GM23338 (cell line): ENCODE measurements around the gene PRSS58. TPM values are rescaled to one million over a fixed set of nuclear protein-coding genes. Genes with fewer than 3 reads are reported as not detected.

Source experiments
- ATAC-seq: fragments of 200-7000 bp; cut with Tn5 transposase; 3 replicates; pipeline ENCODE4 v1.9.1; 2020
- DNase-seq: peaks from one replicate; pipeline ENCODE4 v3.0.0-alpha.2; 2015; ENCODE audit warnings: low spot score
- H2AFZ ChIP-seq: fragments of 200-600 bp; sonication (generic); 2 replicates; pipeline ENCODE4 v1.8.0; 2016; ENCODE audit warnings: antibody characterized with exemption, mild to moderate bottlenecking, moderate library complexity
- H3F3A ChIP-seq: fragments of 200-600 bp; sonication (generic); replicated peaks from 2 replicates; pipeline ENCODE4 v1.8.0; 2017; ENCODE audit warnings: antibody characterized with exemption, mixed run types, low read depth
- H3K27ac ChIP-seq: fragments of 200-600 bp; sonication (generic); 2 replicates; pipeline ENCODE4 v1.6.1; 2016; ENCODE audit warnings: low read depth
- H3K27me3 ChIP-seq: fragments of 200-600 bp; sonication (generic); 2 replicates; pipeline ENCODE4 v1.8.0; 2016; ENCODE audit warnings: mild to moderate bottlenecking, mixed run types, moderate library complexity; ENCODE audit not compliant: insufficient read depth
- H3K36me3 ChIP-seq: fragments of 200-600 bp; sonication (generic); 2 replicates; pipeline ENCODE4 v1.8.0; 2016; ENCODE audit warnings: mild to moderate bottlenecking; ENCODE audit not compliant: insufficient read depth
- H3K4me1 ChIP-seq: fragments of 200-600 bp; sonication (generic); 2 replicates; pipeline ENCODE4 v1.8.0; 2016; ENCODE audit warnings: mild to moderate bottlenecking, moderate library complexity; ENCODE audit not compliant: insufficient read depth
- H3K4me2 ChIP-seq: fragments of 200-600 bp; sonication (generic); 2 replicates; pipeline ENCODE4 v1.7.1; 2017; ENCODE audit warnings: mixed run types
- H3K4me3 ChIP-seq: fragments of 200-600 bp; sonication (generic); 2 replicates; pipeline ENCODE4 v1.6.1; 2016; ENCODE audit warnings: mixed run types
- H3K79me2 ChIP-seq: fragments of 200-600 bp; sonication (generic); replicated peaks from 2 replicates; pipeline ENCODE4 v1.8.0; 2017; ENCODE audit warnings: mild to moderate bottlenecking; ENCODE audit not compliant: insufficient read depth
- H3K9me2 ChIP-seq: fragments of 200-600 bp; sonication (generic); 2 replicates; pipeline ENCODE4 v1.8.0; 2017; ENCODE audit not compliant: insufficient read depth
- H4K20me1 ChIP-seq: fragments of 200-600 bp; sonication (generic); replicated peaks from 2 replicates; pipeline ENCODE4 v1.8.0; 2017; ENCODE audit warnings: mild to moderate bottlenecking; ENCODE audit not compliant: insufficient read depth
- H3K27ac Mint-ChIP-seq: 2 replicates; pipeline ENCODE4 v1.8.0; 2020; ENCODE audit warnings: inconsistent platforms, mild to moderate bottlenecking, moderate library complexity, mixed read lengths
- H3K27me3 Mint-ChIP-seq: 3 replicates; pipeline ENCODE4 v1.8.0; 2022; ENCODE audit warnings: low read depth, mild to moderate bottlenecking, moderate library complexity, mixed read lengths, inconsistent platforms; ENCODE audit not compliant: insufficient read depth, poor library complexity
- H3K36me3 Mint-ChIP-seq: 3 replicates; pipeline ENCODE4 v1.8.0; 2021; ENCODE audit warnings: low read depth, mild to moderate bottlenecking, inconsistent platforms, moderate library complexity, mixed read lengths
- H3K4me1 Mint-ChIP-seq: 3 replicates; pipeline ENCODE4 v1.8.0; 2020; ENCODE audit warnings: mild to moderate bottlenecking, inconsistent platforms, mixed read lengths
- H3K4me3 Mint-ChIP-seq: 3 replicates; pipeline ENCODE4 v1.8.0; 2021; ENCODE audit warnings: moderate library complexity, mild to moderate bottlenecking, inconsistent platforms, mixed read lengths
- H3K9me3 Mint-ChIP-seq: 3 replicates; pipeline ENCODE4 v1.8.0; 2020; ENCODE audit warnings: moderate library complexity, mild to moderate bottlenecking, inconsistent platforms, mixed read lengths
- CREB1 ChIP-seq: fragments of 250-450 bp; sonication (Bioruptor Pico); IDR thresholded peaks from 2 replicates; pipeline ENCODE4 v1.5.0; 2020; ENCODE audit warnings: low read depth, mild to moderate bottlenecking, moderate library complexity
- EZH2 ChIP-seq: fragments of 200-600 bp; sonication (generic); IDR thresholded peaks from one replicate; pipeline ENCODE4 v1.8.0; 2017; ENCODE audit warnings: antibody characterized with exemption, mild to moderate bottlenecking, low read depth; ENCODE audit not compliant: unreplicated experiment
- EZH2phosphoT487 ChIP-seq: fragments of 200-600 bp; sonication (generic); IDR thresholded peaks from one replicate; pipeline ENCODE4 v1.8.1; 2018; ENCODE audit warnings: antibody characterized with exemption; ENCODE audit not compliant: unreplicated experiment
- JUNB ChIP-seq: IDR thresholded peaks from one replicate; pipeline ENCODE4 v1.6.1; 2016; ENCODE audit warnings: antibody characterized with exemption; ENCODE audit not compliant: unreplicated experiment
- NANOG ChIP-seq: IDR thresholded peaks from 2 replicates; pipeline ENCODE4 v1.6.1; 2016; ENCODE audit warnings: antibody characterized with exemption, borderline replicate concordance
- POLR2AphosphoS5 ChIP-seq: IDR thresholded peaks from 2 replicates; pipeline ENCODE4 v1.6.1; 2016; ENCODE audit warnings: antibody characterized with exemption, low read depth
- STAT1 ChIP-seq: IDR thresholded peaks from one replicate; pipeline ENCODE4 v1.6.1; 2016; ENCODE audit warnings: antibody characterized with exemption; ENCODE audit not compliant: unreplicated experiment
- ZNF114 ChIP-seq: fragments of 250-450 bp; sonication (Bioruptor Pico); IDR thresholded peaks from 2 replicates; pipeline ENCODE4 v1.5.0; 2020; ENCODE audit warnings: mild to moderate bottlenecking, moderate library complexity
- ZNF331 ChIP-seq: fragments of 250-450 bp; sonication (Bioruptor Pico); IDR thresholded peaks from 2 replicates; pipeline ENCODE4 v1.5.0; 2020; ENCODE audit warnings: low read depth, mild to moderate bottlenecking, moderate library complexity
- polyA plus RNA-seq: library from polyadenylated mRNA; unstranded; fragments of >200 nt; fragmentation: Nextera tagmentation; extraction: Ambion mirVana; gene quantifications from 2 replicates; pipeline ENCODE4 v1.2.1, GENCODE V29; 2016
- total RNA-seq: library from RNA; depleted of rRNA; stranded (reverse); fragments of >200 nt; shearing (Covaris generic); gene quantifications from 2 replicates; pipeline ENCODE4 v1.2.3, GENCODE V29; 2014
- TF ChIP-seq, protein P1 (sequence below), 2 experiments: fragments of 200-600 bp in 1 of 2; sonication (generic) in 1 of 2; conservative IDR thresholded peaks; 2 replicates each; pipeline versions ENCODE4 v1.5.1 to v1.6.1; 2016 to 2017; ENCODE audit warnings: antibody characterized with exemption in 2 of 2, low read depth in 2 of 2, mild to moderate bottlenecking in 2 of 2, moderate library complexity in 1 of 2
- TF ChIP-seq, protein P2 (sequence below): IDR thresholded peaks from 2 replicates; pipeline ENCODE4 v1.6.1; 2016; ENCODE audit warnings: antibody characterized with exemption
- TF ChIP-seq, protein P3 (sequence below): fragments of 250-450 bp; sonication (Bioruptor Pico); IDR thresholded peaks from 2 replicates; pipeline ENCODE4 v1.5.0; 2020; ENCODE audit warnings: mild to moderate bottlenecking, moderate library complexity
- TF ChIP-seq, protein P4 (sequence below): IDR thresholded peaks from one replicate; pipeline ENCODE4 v1.6.1; 2018; ENCODE audit warnings: antibody characterized with exemption; ENCODE audit not compliant: unreplicated experiment

The PRSS58 gene
- total and polyA plus RNA-seq, 2 experiments from 2014 or later = not detected

DNA sequence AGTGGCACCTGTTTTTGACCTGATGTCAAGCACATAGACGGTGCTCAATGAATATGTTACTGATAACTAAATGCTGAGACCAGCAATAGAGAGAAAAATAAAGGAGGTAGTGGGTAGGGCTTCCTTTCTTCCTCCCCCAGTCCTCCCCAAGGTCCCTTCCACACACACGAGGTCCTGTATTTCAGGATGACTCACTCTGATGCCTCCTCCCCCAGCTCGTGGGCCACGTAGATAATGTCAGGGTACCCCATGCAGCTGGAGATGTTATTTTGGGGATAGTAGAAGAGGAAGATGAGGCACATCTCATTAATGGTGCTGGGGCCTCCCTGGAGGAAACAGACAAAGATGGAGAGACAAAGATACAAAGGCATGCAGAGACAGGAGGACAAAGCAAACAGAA, 17.3 kb downstream of the PRSS58 start:
- no peaks in the 10 kb centered on the region for H3K36me3 ChIP-seq
- no peak overlapping the region for H3K4me3 Mint-ChIP-seq
- no peak for TF ChIP-seq POLR2AphosphoS5
- no peak for TF ChIP-seq ZNF114
- TF ChIP-seq EZH2phosphoT487 = no peak
- no peak for TF ChIP-seq EZH2
- TF ChIP-seq, protein P1, sequence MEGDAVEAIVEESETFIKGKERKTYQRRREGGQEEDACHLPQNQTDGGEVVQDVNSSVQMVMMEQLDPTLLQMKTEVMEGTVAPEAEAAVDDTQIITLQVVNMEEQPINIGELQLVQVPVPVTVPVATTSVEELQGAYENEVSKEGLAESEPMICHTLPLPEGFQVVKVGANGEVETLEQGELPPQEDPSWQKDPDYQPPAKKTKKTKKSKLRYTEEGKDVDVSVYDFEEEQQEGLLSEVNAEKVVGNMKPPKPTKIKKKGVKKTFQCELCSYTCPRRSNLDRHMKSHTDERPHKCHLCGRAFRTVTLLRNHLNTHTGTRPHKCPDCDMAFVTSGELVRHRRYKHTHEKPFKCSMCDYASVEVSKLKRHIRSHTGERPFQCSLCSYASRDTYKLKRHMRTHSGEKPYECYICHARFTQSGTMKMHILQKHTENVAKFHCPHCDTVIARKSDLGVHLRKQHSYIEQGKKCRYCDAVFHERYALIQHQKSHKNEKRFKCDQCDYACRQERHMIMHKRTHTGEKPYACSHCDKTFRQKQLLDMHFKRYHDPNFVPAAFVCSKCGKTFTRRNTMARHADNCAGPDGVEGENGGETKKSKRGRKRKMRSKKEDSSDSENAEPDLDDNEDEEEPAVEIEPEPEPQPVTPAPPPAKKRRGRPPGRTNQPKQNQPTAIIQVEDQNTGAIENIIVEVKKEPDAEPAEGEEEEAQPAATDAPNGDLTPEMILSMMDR (conservative IDR thresholded peaks at IDR 0.05; ENCODE audit: low read depth in 2 of 2) = no peak
- no peak for TF ChIP-seq NANOG
- TF ChIP-seq, protein P2, sequence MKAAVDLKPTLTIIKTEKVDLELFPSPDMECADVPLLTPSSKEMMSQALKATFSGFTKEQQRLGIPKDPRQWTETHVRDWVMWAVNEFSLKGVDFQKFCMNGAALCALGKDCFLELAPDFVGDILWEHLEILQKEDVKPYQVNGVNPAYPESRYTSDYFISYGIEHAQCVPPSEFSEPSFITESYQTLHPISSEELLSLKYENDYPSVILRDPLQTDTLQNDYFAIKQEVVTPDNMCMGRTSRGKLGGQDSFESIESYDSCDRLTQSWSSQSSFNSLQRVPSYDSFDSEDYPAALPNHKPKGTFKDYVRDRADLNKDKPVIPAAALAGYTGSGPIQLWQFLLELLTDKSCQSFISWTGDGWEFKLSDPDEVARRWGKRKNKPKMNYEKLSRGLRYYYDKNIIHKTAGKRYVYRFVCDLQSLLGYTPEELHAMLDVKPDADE = no peak
- TF ChIP-seq, protein P3, sequence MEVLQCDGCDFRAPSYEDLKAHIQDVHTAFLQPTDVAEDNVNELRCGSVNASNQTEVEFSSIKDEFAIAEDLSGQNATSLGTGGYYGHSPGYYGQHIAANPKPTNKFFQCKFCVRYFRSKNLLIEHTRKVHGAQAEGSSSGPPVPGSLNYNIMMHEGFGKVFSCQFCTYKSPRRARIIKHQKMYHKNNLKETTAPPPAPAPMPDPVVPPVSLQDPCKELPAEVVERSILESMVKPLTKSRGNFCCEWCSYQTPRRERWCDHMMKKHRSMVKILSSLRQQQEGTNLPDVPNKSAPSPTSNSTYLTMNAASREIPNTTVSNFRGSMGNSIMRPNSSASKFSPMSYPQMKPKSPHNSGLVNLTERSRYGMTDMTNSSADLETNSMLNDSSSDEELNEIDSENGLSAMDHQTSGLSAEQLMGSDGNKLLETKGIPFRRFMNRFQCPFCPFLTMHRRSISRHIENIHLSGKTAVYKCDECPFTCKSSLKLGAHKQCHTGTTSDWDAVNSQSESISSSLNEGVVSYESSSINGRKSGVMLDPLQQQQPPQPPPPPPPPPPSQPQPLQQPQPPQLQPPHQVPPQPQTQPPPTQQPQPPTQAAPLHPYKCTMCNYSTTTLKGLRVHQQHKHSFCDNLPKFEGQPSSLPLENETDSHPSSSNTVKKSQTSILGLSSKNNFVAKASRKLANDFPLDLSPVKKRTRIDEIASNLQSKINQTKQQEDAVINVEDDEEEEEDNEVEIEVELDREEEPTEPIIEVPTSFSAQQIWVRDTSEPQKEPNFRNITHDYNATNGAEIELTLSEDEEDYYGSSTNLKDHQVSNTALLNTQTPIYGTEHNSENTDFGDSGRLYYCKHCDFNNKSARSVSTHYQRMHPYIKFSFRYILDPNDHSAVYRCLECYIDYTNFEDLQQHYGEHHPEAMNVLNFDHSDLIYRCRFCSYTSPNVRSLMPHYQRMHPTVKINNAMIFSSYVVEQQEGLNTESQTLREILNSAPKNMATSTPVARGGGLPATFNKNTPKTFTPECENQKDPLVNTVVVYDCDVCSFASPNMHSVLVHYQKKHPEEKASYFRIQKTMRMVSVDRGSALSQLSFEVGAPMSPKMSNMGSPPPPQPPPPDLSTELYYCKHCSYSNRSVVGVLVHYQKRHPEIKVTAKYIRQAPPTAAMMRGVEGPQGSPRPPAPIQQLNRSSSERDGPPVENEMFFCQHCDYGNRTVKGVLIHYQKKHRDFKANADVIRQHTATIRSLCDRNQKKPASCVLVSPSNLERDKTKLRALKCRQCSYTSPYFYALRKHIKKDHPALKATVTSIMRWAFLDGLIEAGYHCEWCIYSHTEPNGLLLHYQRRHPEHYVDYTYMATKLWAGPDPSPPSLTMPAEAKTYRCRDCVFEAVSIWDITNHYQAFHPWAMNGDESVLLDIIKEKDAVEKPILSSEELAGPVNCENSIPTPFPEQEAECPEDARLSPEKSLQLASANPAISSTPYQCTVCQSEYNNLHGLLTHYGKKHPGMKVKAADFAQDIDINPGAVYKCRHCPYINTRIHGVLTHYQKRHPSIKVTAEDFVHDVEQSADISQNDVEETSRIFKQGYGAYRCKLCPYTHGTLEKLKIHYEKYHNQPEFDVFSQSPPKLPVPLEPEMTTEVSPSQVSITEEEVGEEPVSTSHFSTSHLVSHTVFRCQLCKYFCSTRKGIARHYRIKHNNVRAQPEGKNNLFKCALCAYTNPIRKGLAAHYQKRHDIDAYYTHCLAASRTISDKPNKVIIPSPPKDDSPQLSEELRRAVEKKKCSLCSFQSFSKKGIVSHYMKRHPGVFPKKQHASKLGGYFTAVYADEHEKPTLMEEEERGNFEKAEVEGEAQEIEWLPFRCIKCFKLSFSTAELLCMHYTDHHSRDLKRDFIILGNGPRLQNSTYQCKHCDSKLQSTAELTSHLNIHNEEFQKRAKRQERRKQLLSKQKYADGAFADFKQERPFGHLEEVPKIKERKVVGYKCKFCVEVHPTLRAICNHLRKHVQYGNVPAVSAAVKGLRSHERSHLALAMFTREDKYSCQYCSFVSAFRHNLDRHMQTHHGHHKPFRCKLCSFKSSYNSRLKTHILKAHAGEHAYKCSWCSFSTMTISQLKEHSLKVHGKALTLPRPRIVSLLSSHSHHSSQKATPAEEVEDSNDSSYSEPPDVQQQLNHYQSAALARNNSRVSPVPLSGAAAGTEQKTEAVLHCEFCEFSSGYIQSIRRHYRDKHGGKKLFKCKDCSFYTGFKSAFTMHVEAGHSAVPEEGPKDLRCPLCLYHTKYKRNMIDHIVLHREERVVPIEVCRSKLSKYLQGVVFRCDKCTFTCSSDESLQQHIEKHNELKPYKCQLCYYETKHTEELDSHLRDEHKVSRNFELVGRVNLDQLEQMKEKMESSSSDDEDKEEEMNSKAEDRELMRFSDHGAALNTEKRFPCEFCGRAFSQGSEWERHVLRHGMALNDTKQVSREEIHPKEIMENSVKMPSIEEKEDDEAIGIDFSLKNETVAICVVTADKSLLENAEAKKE (CRISPR knock-in tag) = no peak
- TF ChIP-seq, protein P4, sequence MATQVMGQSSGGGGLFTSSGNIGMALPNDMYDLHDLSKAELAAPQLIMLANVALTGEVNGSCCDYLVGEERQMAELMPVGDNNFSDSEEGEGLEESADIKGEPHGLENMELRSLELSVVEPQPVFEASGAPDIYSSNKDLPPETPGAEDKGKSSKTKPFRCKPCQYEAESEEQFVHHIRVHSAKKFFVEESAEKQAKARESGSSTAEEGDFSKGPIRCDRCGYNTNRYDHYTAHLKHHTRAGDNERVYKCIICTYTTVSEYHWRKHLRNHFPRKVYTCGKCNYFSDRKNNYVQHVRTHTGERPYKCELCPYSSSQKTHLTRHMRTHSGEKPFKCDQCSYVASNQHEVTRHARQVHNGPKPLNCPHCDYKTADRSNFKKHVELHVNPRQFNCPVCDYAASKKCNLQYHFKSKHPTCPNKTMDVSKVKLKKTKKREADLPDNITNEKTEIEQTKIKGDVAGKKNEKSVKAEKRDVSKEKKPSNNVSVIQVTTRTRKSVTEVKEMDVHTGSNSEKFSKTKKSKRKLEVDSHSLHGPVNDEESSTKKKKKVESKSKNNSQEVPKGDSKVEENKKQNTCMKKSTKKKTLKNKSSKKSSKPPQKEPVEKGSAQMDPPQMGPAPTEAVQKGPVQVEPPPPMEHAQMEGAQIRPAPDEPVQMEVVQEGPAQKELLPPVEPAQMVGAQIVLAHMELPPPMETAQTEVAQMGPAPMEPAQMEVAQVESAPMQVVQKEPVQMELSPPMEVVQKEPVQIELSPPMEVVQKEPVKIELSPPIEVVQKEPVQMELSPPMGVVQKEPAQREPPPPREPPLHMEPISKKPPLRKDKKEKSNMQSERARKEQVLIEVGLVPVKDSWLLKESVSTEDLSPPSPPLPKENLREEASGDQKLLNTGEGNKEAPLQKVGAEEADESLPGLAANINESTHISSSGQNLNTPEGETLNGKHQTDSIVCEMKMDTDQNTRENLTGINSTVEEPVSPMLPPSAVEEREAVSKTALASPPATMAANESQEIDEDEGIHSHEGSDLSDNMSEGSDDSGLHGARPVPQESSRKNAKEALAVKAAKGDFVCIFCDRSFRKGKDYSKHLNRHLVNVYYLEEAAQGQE = no peak
- TF ChIP-seq STAT1 = no peak
- TF ChIP-seq JUNB = no peak
- no peak for TF ChIP-seq CREB1 (CRISPR knock-in tag)
- no peak for TF ChIP-seq ZNF331 (CRISPR knock-in tag)

More for the DNA sequence above, 17.3 kb downstream of the PRSS58 start:
- Histone ChIP-seq H4K20me1 (no peaks in the 10 kb centered on the region), H3K4me1 (no peaks in the 10 kb centered on the region), H3K27ac (no peak overlapping the region), H3K4me2 (no peak overlapping the region), H3K27me3 (no peaks in the 10 kb centered on the region), H3K9me2 (no peaks in the 10 kb centered on the region), H2AFZ (no peak overlapping the region), H3K4me3 (no peak overlapping the region), H3F3A (no peaks in the 10 kb centered on the region), H3K79me2 (no peaks in the 10 kb centered on the region)
- H3K4me1 Mint-ChIP-seq = no peaks in the 10 kb centered on the region
- DNase-seq (no peak), ATAC-seq (no peak)
- H3K27me3 Mint-ChIP-seq = peaks cover 2% of the 10 kb centered on the region
- H3K27ac Mint-ChIP-seq = no peak overlapping the region
- H3K36me3 Mint-ChIP-seq = no peaks in the 10 kb centered on the region
- no peaks in the 10 kb centered on the region; the same call in 2 of the 3 replicates for H3K9me3 Mint-ChIP-seq
